Subcutaneous abdominal adipose tissue (tissue), 5 donors: ENCODE results near the gene EPN3.

ENCODE experiments used
- H3K27ac ChIP-seq: one replicate; pipeline ENCODE4 v1.7.0; 2013; ENCODE audit warnings: low read depth, mild to moderate bottlenecking, inconsistent platforms, low read length, moderate library complexity
- H3K27me3 ChIP-seq, 5 donors: one replicate each; pipeline ENCODE4 v1.7.0; 2013; ENCODE audit warnings: low read length in 5 of 5, inconsistent platforms in 1 of 5; ENCODE audit not compliant: control insufficient read depth in 5 of 5, insufficient read depth in 4 of 5
- H3K36me3 ChIP-seq, 5 donors: one replicate each; pipeline ENCODE4 v1.7.0; 2013; ENCODE audit warnings: low read length in 5 of 5; ENCODE audit not compliant: control insufficient read depth in 5 of 5, insufficient read depth in 5 of 5
- H3K4me1 ChIP-seq, 5 donors: one replicate each; pipeline ENCODE4 v1.7.0; 2013; ENCODE audit warnings: low read length in 5 of 5, mild to moderate bottlenecking in 3 of 5, moderate library complexity in 1 of 5; ENCODE audit not compliant: control insufficient read depth in 5 of 5, insufficient read depth in 5 of 5
- H3K4me3 ChIP-seq, 5 donors: one replicate each; pipeline ENCODE4 v1.7.0; 2013; ENCODE audit warnings: low read length in 5 of 5, low read depth in 1 of 5
- H3K9ac ChIP-seq, 5 donors: one replicate each; pipeline ENCODE4 v1.7.0; 2013; ENCODE audit warnings: low read length in 5 of 5, mild to moderate bottlenecking in 4 of 5, moderate library complexity in 3 of 5
- H3K9me3 ChIP-seq, 5 donors: one replicate each; pipeline ENCODE4 v1.7.0; 2013; ENCODE audit warnings: low read length in 5 of 5; ENCODE audit not compliant: control insufficient read depth in 5 of 5
- donor health status: healthy.
- donor health status: healthy.
- donor health status: healthy.
- donor health status: healthy.
- donor health status: healthy.

Gene EPN3

DNA sequence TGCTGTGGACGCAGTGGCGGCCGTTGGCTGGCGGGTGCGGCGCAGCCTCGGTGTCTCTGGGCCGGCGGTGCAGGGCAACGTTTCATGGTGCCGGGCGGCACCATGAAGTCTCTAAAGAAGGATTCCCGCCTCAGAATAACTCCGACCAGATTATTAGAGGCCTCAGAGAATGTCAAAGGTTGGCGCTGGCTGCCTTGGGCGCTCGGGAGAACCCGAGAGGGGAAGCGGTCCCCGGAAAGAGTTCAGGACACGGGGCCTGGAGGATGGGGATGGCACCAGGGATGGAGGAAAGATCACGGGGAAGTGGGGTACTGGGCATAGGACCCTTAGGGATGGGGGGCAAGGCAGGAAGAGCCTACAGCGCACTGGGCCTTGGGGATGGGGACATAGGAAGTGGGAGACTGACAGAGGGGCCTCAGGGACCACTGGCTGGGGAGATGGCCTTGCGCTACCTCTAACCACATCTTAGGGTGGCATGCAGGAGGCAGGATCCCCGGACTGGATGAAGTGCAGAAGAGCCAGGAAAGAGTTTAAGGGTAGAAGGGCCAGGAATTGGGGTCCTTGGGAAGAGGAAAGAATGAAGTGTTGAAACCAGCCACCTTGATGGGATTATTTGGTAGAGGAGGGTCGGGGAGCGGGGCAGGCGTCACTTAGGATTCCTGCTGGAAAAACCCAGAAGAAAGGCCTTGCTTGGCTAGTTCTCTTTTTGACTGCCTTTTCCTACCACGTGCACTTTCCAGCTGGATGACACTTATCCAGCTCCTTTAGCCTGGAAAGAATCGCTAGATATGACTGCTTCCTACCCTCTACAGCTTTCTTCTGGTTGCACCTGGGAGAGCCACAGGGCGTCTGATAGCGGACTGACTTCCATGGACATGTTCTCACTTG is 23.7 kb upstream of the EPN3 start:
- H3K4me3 ChIP-seq: peak overlapping the region; percentile 70 to 75 (median 72)
- peak overlapping the region; percentile 10 to 83 (median 81) for H3K9ac ChIP-seq
- no peaks in the 10 kb centered on the region for H3K36me3 ChIP-seq
- no peaks in the 10 kb centered on the region for H3K27me3 ChIP-seq
- H3K9me3 ChIP-seq: no peaks in the 10 kb centered on the region
- peak overlapping the region; percentile 57 for H3K27ac ChIP-seq
- H3K4me1 ChIP-seq: peaks cover 0 to 17% (median 15%) of the 10 kb centered on the region in 5 donors

DNA sequence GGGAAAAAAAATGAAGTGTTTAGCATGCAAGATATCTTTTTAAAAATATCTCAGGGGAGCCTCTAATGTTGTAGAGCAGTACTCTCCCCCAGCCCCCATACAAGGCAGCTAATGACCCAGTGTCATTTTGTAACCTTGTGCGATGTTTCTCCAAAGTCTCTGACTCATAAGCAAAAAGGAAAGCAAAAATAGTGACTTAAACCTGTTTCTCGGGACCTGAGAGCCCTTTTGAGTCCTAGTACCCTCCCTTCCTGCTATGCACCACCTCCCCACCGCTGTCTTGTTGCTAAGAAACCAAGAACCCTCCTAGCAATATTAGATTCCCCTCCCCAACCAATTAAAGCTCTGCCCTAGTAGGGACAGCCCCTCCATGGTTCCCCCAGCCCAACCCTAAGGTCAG is 21.5 kb upstream of the EPN3 start:
- no peak overlapping the region for H3K9ac ChIP-seq

DNA sequence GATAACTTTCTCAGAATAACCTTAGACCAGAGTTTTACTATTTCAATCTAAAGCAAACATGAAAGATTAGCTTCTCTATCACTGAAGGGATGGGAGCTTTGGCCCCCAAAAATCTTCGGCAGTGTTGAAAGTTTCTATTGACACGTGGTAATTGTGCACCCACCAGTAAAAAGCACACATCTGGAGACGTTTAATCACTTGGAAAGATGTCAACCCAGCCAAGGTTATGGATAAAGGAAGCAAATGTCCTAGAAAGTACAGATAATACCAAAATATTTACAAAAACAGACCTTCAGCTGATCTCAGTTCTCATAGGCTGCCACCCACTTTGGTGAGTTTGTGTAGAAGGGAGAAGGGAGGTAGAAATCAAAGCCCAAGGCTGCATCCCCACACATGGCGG is 19.0 kb upstream of the EPN3 start:
- no peaks in the 10 kb centered on the region for H3K36me3 ChIP-seq
- H3K27me3 ChIP-seq: no peaks in the 10 kb centered on the region
- peaks cover 0 to 28% (median 21%) of the 10 kb centered on the region in 5 donors for H3K4me1 ChIP-seq
- no peak overlapping the region for H3K27ac ChIP-seq
- H3K9me3 ChIP-seq: no peaks in the 10 kb centered on the region
- no peak overlapping the region for H3K4me3 ChIP-seq
- no peak overlapping the region for H3K9ac ChIP-seq

More for the DNA sequence above, 21.5 kb upstream of the EPN3 start:
- H3K4me1 ChIP-seq: peaks cover 0 to 34% (median 27%) of the 10 kb centered on the region in 5 donors
- H3K27me3 ChIP-seq: no peaks in the 10 kb centered on the region
- no peaks in the 10 kb centered on the region for H3K9me3 ChIP-seq
- no peaks in the 10 kb centered on the region for H3K36me3 ChIP-seq
- H3K27ac ChIP-seq: no peak overlapping the region
- H3K4me3 ChIP-seq: no peak overlapping the region

DNA sequence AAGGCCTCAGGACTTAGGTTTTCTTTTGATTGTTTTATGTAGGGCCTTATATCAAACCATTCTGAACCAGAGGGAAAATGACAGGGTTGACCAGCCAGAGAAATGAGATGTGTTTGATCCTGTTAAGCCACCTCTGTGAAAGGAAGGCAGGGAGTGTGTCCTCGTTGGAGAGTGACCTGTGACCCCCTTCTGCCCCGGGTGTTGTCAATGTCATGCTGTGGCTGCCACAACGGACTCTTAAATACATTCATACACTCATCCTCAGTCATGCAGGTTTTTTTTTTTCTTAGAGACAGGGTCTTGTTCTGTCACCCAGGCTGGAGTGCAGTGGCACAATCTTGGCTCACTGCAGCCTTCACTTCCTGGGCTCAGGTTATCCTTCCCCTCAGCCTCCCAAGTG is 18.1 kb upstream of the EPN3 start:
- Histone ChIP-seq H3K9ac (no peak overlapping the region), H3K9me3 (no peaks in the 10 kb centered on the region), H3K36me3 (no peaks in the 10 kb centered on the region), H3K27ac (no peak overlapping the region), H3K4me1 (peaks cover 0 to 20% (median 13%) of the 10 kb centered on the region in 5 donors), H3K4me3 (no peak overlapping the region), H3K27me3 (no peaks in the 10 kb centered on the region)

DNA sequence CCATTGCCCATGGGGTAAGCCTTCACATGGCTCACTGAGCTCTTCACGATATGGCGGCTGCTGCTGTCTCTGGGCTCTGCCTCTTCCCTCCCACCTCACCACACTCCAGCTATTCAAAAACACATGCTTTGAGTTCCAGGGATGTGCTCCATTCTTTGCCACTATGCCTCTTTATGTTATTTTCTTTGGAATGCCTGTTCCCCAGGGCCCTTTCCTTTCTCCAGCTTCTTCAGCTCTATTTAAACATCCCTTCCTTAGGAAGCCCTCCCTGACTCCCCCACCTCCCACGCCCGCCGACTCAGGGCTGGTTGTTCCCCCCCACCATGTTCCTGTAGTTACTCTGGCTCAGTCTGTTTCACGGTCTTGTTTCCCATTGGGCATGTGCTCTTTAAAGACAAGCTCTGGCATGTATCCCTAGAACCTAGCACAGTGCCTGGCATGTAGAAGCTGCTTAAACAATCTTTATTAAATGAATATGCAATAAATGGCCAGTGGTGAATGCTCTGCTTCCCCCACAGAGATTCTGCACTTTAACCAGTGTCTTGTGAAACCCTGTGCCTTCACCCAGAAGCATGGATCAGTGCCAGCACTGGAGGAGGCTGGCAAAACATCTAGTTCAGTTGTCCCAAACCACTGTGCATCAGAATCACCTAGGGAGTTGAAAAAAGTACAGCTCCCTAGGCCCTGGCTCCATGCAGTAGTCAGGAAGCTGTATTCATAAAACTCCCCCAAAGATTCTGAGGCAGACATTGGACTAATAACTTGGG is 17.4 kb upstream of the EPN3 start:
- no peaks in the 10 kb centered on the region for H3K36me3 ChIP-seq
- no peaks in the 10 kb centered on the region for H3K27me3 ChIP-seq
- no peak overlapping the region for H3K9ac ChIP-seq
- no peaks in the 10 kb centered on the region for H3K9me3 ChIP-seq
- H3K4me1 ChIP-seq: peaks cover 0 to 20% (median 13%) of the 10 kb centered on the region in 5 donors
- no peak overlapping the region for H3K27ac ChIP-seq
- H3K4me3 ChIP-seq: no peak overlapping the region

DNA sequence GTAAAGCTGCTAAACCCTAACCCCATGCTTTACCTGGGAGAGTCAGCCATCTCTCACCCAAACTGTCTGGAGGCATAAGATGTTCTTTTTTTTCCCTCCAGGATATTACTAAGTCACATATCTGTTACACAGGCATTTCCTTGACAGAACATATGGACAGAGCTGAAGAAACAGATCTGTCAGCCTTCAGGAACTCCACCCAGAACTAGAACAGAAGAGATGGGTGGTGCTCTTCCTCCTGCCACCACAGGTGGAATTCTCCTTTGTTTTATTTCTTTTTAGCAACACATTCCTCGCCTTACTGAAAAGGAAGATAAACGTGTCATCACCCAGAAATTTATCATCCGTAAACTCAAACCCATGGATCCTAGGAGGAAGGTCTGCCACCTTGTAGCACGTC is 15.5 kb upstream of the EPN3 start:
- H3K27me3 ChIP-seq: peaks cover 0 to 3% (median 0%) of the 10 kb centered on the region in 5 donors
- peaks cover 0 to 20% (median 13%) of the 10 kb centered on the region in 5 donors for H3K4me1 ChIP-seq
- H3K4me3 ChIP-seq: no peak overlapping the region
- no peak overlapping the region for H3K9ac ChIP-seq
- H3K36me3 ChIP-seq: no peaks in the 10 kb centered on the region
- H3K27ac ChIP-seq: no peak overlapping the region
- H3K9me3 ChIP-seq: no peaks in the 10 kb centered on the region

DNA sequence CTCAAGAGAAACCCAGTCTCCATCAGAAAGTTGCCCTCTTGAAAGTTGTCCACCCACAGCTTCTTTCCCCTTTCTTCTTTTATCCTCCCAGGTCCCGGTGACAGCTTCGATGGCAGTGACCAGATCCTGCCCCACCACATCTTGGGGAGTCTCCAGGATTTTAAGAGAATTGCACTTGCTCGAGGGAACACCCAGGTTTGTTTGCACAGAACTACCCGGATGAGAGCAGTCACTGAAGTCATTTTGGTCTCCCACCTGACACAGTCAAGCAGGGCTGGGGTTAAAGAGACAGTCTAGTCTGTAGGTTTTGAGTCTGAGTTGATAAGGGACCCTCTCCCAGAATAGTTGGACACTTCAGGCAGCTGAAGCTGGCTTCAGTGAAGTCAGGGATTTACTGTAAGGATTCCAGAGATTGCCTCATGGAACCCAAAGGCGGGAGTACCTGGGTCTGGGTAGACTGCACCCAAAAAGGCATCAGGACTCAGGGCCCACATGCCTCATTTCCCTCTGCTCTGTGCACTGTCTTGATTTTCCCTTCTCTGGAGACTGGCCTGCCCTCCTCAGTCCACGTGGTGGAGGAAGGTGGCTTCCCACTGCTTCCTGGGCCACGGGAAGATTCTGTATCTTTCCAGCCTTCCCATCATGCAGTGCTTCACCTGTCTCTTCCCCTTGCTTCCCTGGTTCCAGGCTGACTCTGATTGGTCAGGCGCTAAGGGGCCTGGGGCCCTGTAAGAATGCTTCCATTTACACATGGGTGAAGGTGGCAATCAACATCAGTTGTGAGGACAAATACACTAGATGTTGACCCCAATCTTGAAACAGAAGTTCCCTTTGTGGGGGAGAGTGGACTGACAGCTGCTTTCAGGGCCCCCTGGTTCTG is 14.8 kb upstream of the EPN3 start:
- H3K27me3 ChIP-seq: peaks cover 0 to 3% (median 0%) of the 10 kb centered on the region in 5 donors
- H3K27ac ChIP-seq: no peak overlapping the region
- no peak overlapping the region for H3K4me3 ChIP-seq
- H3K9me3 ChIP-seq: no peaks in the 10 kb centered on the region
- H3K36me3 ChIP-seq: no peaks in the 10 kb centered on the region
- peaks cover 0 to 20% (median 13%) of the 10 kb centered on the region in 5 donors for H3K4me1 ChIP-seq
- H3K9ac ChIP-seq: no peak overlapping the region

DNA sequence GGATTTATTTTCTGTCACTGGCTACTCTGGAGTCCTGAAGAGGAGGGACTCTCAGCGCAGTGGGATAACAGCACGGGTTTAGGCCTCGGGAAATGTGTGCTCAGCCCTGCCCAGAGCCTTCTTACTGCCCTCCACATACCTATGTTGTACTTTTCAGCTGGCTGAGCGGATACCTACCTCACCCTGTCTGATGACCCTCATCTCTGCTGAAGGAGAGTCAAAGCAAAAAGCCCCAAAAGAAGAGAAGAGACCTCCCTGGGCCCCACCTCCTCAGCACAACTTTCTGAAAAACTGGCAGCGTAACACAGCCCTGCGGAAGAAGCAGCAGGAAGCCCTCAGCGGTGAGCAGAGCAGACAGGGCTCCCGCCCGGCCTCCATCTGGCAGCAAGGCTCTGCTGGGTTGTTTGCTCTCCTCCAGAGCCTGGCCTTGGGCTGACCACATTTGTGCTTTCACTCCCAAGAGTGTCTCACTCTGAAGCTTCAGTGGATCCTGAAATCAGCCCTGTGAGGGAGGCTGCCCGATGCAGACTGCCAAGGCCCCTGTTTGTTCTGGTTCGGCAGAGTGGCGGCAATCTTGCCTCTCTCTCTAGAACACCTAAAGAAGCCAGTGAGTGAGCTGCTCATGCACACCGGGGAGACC is 14.0 kb upstream of the EPN3 start:
- peaks cover 0 to 20% (median 13%) of the 10 kb centered on the region in 5 donors for H3K4me1 ChIP-seq
- no peak overlapping the region for H3K27ac ChIP-seq
- no peak overlapping the region for H3K9ac ChIP-seq
- no peak overlapping the region for H3K4me3 ChIP-seq
- no peaks in the 10 kb centered on the region for H3K9me3 ChIP-seq
- no peaks in the 10 kb centered on the region for H3K36me3 ChIP-seq
- peaks cover 0 to 3% (median 0%) of the 10 kb centered on the region in 5 donors for H3K27me3 ChIP-seq

DNA sequence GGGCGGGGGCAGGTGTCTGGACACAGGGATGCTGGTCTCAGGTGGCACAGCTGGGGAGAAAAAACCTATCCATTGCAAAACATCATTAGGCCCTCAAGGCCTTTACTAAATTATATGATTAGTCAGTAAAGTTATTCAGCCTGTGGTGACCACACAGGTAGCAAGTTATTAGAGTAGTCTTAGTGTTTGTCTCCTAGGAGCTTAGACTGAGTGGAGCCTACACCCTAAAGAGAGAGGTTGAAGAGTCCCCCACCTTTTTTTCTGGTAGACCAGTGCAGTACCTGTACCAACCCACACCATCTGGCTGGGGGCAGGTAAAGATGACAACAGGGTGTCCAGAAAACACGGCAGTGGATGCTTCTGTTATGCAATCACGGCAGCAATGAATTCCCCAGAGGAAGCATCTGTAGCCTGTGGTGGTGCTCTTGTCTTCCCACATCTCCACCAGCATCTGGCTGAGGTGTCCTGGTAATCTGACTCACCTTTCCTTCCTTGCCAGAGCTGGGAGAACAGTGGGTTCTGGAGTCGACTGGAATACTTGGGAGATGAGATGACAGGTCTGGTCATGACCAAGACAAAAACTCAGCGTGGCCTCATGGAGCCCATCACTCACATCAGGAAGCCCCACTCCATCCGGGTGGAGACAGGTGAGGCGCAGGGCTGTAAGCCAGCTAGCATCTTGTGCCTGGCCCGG is 13.2 kb upstream of the EPN3 start:
- Histone ChIP-seq H3K4me1 (peaks cover 0 to 19% (median 13%) of the 10 kb centered on the region in 5 donors), H3K4me3 (no peak overlapping the region), H3K9me3 (no peaks in the 10 kb centered on the region), H3K27me3 (peaks cover 0 to 3% (median 0%) of the 10 kb centered on the region in 5 donors), H3K27ac (no peak overlapping the region), H3K9ac (no peak overlapping the region), H3K36me3 (no peaks in the 10 kb centered on the region)
